Activated CD4-positive, alpha-beta T cell treated with anti-CD3 and anti-CD28 coated beads, Interleukin-10, Interleukin-2, amounts not matched to agents 100 ng/mL and 50 ng/mL, durations not matched to agents 16 hours and 8 hours (primary cell): ENCODE measurements around the gene AUNIP.
A peak's percentile ranks its signal among the peaks of the same experiment; 100 is the strongest.

Experiments used
- DNase-seq: peaks from one replicate; pipeline ENCODE4 v3.0.0-alpha.2; 2020

The AUNIP gene

DNA sequence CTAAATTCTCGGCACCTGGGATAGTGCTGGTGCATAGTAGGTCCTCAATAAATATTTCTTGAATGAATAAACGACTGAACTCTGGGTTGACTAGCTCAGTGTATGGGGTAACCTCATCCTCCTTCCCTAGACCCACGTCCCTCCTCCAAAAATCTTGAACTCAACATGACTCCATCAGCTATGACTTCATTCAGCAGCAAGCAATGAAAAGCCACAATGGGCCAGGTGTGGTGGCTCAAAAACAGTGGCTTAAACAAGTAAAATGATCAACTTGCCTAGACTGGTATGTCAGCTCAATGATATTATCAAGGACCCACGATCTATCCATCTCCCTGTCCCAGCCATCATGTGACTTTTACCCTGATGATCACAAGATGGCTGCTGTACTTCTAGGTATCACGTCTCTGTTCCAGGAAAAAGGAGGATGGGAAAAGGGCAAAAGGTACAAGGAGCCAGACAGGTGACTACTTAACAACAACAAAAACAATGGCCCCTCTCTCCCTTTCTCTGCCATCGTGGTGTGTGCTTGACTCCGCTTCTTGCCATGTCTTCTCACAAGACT is 29.2 kb upstream of the AUNIP start:
- DNase-seq: no peak

DNA sequence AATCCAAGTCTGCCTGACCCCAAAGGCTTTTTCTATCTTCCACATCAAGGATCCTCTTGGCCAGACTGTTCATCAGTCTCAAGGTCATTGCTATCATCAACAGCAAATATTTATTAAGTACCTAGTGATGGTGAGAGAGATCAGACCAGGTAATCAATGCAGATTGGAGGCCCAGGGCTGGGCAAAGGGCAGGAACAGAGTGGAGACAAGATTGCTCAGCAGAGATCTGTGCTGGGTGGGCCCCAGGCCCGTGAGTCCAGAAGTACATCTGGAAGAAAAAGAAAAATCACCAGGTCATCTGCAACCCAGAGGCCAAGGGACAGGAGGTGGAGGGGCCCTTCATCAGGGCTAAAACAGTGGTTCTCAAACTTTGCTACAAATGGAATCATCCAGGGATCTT is 26.3 kb upstream of the AUNIP start:
- DNase-seq: no peak

DNA sequence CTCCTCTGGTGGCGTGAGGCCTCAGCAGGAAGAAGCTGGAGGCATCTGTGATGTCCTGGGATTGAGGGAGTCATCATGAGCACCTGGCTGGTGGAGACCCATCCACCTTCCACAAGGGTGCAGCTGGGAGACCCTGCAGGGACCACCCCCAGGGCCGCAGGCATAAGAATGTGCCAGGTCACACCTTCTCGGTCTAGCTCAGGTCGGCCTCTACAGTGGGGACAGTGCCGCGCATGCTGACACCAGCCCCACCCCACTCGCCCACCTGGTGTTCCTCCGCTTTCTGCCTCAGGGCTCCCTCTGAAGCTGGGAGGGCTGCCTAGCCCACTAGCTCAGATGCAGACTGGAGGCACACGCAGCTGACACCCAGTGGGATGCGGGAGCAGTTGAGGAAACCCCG is 22.0 kb upstream of the AUNIP start:
- DNase-seq: no peak

DNA sequence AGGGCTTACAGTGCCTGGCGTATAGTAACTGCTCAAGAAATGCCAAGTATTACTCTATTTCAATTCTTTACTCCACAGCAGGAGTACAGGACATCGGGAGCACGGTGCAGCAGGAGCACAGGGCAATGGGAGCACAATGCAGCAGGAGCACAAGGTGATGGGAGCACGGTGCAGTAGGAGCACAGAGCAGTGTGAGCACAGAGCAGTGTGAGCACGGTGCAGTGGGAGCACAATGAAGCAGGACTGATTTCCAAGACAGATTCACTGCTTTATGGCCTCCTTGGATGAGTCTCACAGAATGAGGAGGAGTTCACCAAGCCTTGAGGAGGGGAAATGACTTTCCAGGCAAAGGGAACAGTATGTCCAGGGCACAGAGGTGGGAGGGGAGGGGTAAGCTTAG is 21.3 kb upstream of the AUNIP start:
- no peak for DNase-seq

DNA sequence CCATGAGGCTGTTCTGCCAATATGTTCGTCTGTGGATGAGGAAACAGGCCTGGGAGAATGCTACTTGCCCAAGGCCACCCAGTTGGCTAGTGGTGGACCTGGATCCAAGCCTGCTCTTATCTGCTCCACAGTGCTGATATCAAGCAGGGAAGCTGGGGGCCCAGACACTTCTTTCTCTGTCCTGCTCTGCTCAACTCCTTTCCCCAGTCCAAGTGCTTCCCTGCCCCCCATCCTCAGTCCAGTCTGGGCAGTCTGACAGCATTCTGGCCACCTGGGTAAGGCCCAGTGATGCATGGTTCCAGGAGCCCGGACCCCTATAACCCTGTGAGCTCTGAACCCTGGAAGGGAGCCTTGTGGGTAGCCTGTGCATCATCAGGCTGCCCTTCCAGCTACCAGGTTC is 20.4 kb upstream of the AUNIP start:
- no peak for DNase-seq

DNA sequence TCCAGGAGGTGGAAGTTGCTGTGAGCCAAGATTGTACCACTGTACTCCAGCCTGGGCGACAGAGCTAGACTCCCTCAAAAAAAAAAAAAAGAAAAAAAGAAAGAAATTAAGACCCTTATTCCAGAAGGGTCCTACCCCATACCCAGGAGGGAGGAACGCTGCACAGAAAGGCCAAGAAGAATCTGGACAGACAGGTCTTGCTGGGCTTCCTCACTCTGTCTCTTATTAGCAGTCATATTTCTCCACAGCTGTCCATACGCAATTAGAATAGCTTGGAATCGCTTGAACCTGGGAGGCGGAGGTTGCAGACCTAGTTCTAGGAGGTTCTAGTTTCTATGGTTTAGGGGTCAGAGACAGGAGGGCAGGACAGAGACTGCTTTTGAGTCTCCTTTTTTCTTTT is 19.4 kb upstream of the AUNIP start:
- no peak for DNase-seq

DNA sequence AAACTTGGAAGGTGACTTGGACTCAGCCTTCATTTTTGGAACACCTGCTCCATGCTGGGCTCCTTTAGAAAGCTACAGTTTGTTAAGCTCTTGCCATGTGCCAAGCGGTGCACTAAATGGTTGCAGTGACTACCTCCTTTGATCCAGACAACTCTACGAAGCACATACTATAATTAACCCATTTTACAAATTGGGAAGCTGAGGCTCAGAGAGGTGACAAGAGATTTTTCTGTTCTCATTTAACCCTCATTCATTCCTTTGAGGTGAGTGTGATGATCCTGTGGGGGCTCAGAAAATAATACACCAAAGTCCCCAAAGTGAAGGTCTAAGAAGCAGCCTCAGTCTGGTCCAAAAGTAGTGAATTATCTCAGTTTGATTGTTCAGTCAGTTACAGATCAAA is 17.9 kb upstream of the AUNIP start:
- DNase-seq: no peak

DNA sequence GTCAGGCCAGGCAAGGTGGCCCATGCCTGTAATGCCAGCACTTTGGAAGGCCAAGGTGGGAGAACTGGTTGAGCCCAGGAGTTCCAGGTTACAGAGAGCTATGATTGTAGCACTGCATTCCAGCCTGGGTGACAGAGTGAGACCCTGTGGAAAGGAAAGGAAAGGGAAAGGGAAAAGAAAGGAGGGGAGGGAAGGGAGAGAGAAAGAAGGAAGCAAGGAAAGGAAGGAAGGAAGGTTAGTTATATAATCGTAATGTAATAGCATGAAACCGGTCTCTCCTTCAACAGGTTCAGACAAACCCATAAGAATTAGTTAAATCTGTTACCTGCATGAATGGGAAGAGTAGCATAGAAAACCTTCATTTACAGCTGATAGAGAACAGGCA is 17.4 kb upstream of the AUNIP start:
- DNase-seq: no peak

DNA sequence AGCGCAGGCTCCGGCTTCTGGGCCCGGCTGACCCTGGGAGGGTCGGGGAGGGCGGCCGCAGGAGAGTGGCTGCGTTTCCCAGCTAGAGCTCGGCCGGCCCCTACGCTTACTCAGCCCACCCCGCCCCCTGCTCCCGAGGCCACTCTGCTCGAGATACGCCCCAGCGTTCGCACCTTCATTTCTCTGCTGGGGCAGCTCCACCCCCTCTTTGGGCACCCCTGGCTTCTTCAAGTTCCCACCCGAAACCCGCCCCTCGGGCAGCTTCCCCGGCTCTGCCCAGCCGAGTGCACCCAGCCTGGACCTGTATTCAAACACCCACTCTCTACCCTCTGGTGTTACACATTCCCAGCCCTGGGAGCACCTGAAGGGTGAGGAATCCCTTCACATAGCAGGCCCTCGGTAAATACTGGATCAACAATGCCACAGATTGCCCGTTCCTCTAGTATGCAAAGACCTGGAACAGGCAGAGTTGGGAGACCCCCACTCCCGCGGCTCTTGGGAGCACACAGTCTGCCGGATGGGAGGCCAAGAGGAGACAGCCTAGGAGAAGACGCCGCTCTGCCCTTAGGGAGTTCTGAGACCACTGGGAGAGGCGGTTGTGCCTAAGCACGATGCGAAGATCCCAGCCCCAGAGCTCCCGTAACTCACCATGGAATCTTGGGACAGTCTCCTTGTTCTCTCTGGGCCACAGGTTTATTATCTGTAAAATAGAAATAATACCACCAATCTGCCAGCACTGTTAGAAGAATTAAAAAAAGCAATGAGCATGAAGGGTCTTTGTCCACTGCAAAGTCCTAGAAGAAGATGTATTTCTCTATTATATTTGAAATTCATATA is 16.8 kb upstream of the AUNIP start:
- DNase-seq: peak; percentile 7

DNA sequence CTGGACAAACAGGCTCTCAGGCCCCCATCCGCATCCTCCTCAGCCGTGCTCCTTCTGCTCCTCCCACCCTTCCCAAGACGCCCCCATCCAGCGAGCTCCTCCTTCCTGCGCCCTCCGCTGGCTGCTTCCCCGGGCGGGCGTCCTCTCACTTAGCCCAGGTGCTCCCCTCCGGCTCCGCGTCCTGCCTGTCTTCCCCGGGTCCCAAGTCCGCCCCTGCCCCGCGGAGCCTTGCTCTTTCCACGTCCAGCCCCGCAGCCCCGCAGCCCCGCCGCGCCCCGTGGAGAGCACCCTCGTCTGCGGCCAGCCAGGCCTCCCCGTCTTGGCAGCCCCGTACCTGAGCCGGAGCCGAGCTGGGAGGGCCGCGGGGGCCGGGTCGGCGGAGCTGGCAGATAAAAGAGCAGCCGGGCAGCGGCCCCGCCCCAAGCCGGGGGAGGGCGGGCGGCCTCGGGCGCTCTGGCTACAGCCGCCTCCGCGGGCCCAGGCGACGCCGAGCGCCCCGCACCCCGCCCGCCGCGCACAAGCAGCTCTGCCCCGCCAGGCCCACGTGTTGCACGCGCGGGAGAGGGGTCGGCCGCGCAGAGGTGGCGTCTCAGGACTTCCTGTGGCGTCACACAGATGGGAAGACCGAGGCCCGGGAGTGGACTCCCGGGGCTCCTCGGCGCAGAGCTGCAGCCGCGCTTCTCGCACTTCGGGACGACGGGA is 16.0 kb upstream of the AUNIP start, which contains the start of gene PAQR7:
Gene PAQR7, minus strand, starts transcription at position 555 of the 702 bp plus-strand sequence. CDS start 11,869 bp downstream, outside the sequence.
- DNase-seq: peak; percentile 63

DNA sequence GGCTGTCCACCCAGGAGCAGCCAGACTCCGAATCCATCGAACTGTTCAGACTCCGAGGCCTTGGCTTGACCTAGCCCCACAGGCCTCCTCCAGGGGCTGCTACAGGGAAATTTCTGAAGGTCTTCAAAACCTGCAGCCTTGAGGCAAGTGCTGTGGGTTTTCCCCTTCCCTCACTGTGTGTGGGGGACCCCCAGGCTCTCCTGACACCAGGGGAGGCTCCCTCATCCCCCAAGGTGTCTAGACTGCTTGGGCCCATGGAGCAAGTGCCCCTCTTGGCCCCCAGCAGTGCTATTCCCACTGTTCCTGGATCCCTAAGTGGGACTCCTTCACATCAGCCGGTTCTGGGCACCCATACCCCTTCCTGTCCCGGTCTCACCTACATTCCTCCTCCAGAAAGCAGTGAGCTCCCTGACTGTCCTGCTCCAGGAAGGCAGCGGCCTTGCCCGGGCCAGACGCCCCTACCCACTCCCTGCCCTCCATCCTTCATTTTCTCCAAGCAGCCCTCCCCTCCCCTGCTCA is 15.4 kb upstream of the AUNIP start:
- DNase-seq: no peak

DNA sequence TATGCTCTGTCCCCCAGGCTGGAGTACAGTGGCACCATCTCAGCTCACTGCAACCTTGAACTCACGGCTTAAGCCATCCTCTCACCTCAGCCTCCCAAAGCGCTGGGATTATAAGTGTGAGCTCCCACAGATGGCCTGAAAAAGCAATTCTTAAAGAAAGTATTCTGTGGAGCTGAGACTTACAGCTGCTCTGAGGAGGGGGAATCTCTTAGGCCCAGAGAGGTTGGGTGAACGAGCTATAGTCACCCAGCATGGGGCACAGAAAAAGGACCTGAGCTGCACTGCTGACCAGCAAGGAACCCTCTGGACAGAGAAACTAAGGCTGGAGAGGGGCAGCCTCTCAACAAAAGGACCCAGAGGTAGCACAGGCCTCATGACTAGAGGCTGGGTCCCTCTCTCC is 15.0 kb upstream of the AUNIP start:
- DNase-seq: no peak

DNA sequence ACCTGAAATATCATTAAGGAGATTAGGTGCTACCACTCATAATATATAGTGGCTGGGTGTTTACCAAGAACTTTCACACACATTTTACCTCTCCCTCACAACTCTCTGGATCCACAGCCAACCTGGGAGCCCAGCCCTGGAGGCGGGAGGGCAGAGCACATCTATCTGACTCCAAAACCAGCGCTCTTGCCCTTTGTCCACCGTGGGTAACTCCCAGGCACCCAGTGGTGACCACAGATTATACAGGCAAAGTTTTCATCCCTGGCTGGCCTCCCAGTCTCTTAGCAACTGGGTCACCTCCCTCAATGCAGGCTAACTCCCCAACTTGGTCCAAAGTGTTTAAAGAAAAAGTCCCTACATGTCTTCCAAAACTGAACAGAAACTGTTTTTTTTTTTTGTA is 13.9 kb upstream of the AUNIP start:
- DNase-seq: no peak

DNA sequence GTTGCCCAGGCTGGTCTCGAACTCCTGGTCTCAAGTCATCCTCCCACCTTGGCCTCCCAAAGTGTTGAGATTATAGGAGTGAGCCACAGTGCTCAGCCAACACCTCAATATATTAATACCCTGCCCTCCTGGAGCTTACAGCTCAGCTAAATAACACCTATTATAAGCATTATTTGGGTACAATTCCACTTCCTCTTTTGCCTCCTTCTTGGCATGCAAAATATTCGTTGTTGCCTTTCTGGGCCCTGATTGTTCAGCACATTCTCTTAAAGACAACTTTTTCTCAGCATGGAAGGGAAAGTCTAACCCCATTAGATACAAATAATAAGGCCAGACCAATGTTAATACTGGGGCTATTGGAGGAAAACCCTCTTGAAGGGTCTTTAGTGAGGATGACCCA is 13.5 kb upstream of the AUNIP start:
- DNase-seq: no peak

DNA sequence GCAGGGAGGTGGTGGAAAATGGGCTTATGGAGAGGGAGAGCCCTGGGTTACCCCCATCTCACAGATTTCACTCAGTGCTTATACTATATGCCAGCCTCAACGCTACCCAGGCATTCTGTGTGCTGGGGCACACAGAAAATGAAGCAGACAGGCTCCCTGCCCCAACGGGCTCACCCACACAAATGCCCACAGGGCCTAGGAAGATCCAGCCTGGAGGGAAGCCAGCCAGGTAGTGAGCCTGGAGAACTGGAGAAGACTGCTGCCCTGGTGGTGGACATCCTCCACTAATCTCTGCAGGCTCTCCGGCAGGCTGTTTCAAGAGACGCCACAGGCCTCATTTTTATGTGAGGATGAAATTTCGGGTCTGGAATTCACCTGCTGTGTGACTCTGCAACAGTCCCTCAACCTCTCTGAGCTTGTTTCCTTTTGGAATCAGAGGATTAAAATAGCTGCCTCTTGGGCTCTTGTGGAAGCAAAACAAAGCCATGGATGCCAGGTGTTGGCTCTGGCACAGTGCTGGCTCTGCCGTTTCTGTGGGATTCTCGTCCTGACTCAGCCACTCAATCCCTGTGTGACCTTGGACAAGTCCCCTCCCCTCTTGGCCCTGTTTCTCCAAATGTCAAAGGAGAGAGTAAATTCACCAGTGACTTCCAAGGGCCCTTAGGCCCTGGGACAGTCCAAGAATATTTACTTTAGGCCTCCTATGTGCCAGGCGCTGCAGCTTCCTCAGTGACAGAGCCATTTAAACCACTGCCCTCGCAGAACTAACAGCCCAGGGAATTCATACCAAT is 12.6 kb upstream of the AUNIP start:
- no peak for DNase-seq

DNA sequence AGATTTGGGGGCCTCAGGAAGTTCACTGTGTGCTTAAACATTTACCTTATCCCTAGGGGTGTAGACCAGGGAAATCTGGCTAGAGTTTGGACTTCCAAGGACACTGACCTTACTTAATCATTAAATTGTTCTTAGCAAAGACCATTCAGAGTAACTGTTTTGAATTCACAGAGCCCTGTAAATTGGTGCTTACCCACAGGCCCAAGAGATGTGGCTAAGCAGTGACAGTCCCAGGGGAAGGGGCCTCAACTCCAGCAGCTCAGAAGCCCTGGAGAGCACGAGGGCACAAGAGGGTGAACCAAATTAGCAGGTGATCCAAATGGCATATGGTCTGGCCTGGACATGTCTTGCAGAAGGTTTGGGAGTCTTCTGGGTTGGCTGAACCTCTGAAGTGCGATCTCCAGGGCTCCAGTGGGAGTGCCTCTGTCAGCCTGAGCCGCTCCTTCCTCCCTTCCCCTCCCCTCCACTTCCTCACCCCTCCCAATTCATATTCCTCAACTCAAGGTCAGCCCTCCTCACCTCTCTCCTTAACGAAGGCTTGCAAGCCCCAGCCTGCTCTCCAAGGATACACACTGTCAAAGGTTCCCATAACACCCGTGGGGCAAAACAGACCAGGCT is 11.9 kb upstream of the AUNIP start:
- DNase-seq: no peak

DNA sequence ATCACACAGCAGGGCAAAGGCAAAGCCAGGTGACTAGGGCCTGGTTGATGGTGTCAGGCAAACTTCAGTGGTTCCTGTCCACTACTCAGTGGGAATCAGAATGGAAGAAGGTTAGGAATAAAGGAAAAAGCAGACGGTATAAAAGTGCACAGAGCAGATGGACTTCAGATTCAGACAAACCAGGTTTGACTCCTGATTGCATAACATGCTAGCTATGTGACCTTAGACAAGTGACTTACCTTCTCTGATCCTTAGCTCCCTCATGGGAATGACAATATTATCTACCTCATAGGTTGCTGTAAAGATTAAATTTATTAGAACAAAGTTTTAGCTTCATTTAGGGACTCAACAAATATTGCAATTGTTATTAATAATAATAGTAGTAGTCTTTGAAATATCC is 11.4 kb upstream of the AUNIP start:
- no peak for DNase-seq

DNA sequence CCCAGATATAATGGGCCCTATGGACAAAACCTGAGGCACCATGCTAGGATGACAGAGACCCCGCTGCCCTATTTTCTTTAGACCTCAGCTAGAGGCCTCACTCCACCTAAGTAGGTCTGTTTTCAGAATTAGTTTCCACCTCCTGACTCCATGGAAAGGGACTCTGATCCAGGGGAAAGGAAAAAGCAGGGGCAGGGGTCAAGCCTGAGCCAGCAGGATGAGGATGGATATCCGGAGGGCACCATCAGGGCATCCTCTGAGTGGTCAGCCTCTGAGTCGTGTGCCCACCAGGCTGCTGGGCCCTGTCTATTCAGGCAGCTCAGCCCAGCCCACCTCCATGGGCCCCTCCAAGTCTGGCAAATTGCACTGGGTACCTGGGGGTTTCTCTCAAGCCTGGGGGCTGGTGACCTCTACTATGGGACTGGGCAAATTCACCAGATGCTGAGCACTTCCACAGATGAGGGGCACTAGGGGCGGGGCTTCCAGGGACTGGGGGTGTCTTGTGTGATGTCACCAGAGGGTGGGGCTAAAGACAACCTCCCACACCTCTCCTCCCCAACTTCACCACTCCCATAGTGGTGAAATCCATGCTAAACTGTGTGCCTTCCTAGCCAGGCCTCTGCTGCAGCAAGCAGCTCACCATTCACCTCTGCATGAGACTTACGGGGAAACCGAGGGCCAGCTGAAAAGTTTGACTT is 10.8 kb upstream of the AUNIP start:
- DNase-seq: no peak

DNA sequence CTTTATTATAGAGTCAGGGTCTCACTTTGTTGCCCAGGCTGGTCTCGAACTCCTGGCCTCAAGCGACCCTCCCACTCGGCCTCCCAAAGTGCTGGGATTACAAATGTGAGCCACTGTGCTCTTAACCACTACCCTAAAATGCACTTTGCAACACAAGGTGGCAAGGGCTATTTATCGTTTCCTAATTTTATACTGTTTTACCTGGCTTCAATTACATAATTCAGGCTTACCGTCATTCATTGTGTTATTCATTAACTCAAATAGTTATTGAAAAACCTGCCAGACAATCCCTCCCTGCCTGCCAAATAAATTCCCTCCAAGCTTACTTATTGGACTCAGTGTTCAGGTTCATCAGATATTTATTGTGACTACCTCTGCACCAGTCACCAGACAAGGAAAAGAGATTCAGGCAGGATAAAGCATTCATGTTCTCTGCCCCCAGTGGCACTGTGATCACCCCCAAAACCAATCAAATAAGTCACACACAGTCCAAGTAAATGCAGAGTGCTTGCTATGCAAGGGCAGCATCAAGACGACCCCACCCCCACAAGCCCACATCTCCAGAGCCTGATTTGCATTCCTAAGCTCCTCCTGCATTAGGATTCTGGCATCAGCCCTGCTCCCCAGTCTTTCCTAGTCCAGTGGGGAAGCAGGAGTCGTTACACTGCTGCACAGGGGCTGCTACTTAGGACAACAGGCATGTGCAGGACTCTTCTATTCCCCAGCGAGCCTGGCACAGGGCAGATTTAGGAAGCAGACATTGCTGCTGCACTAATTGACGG is 8.1 kb upstream of the AUNIP start:
- DNase-seq: no peak

DNA sequence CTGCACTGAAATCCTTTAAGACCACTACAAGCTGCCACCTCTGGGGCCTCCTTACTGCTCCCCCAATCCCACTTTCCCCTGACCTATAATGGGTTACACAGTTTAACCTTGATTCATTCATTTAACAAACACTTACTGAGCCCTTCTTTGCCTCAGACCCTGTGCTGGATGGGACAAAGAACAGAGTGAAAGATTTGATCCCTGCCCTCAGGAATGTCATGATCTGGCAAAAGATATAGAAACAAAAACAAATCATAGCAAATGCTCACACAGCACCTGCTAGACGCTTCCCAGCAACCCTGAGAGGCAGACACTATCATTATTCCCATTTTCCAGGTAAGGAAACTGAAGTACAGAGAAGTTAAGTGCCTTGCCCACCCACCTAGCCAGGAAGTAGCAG is 7.0 kb upstream of the AUNIP start:
- DNase-seq: no peak

DNA sequence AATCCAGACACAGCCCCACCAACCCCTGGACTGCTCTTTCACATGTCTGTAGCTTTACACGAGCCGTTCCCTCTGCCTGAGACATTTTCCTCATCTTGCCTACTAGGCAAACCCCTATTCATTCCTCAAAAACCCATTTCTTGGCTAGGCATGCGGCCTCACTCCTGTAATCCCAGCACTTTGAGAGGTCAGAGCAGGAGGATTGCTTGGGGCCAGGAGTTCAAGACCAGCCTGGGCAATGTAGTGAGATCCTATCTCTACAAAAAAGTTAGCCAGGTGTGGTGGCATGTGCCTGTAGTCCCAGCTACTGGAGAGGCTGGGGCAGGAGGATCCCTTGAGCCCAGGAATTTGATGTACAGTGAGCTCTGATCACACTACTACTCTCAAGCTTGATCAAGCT is 5.2 kb upstream of the AUNIP start:
- DNase-seq: no peak
